ENCODE data around the gene EXOG. TPM values are rescaled to one million over a fixed set of nuclear protein-coding genes. Genes with fewer than 3 reads are reported as not detected.

The EXOG gene
- polyA plus RNA-seq, 1 donor (not counting 4 experiments of a cell fraction or from before 2014, with no cell fraction given): 10.3 TPM

- no peak overlapping the region for H2AFZ ChIP-seq (ENCODE audit: control insufficient read depth, low read length)
- H3K79me2 ChIP-seq (ENCODE audit: control insufficient read depth, insufficient read depth, low read length): no peaks in the 10 kb centered on the region
- H3K27me3 ChIP-seq (ENCODE audit: control insufficient read depth, extremely low read depth, insufficient read depth, low read length): no peaks in the 10 kb centered on the region
- H4K20me1 ChIP-seq (ENCODE audit: control insufficient read depth, extremely low read depth, insufficient read depth, low read length): no peaks in the 10 kb centered on the region
- DNase-seq (ENCODE audit: low read depth, low spot score) (no peak), FAIRE-seq (no peak)
- no peaks in the 10 kb centered on the region for H3K9me1 ChIP-seq (ENCODE audit: control insufficient read depth, extremely low read depth, insufficient read depth, low read length)
- no peak overlapping the region for H3K4me2 ChIP-seq (ENCODE audit: control insufficient read depth, extremely low read depth, insufficient read depth, low read depth, low read length)
- H3K27ac ChIP-seq (ENCODE audit: control insufficient read depth, insufficient read depth, low read length): no peak overlapping the region
- peaks cover 3% of the 10 kb centered on the region for H3K4me1 ChIP-seq (ENCODE audit: control insufficient read depth, extremely low read depth, insufficient read depth, low read length)
- no peaks in the 10 kb centered on the region for H3K9me3 ChIP-seq (ENCODE audit: control insufficient read depth, low read depth, low read length)
- dilution Hi-C loops (cut with MboI; ENCODE audit: extremely low pct_ligation_motif_present, low sequenced_read_pairs): no loop called here
- no peak overlapping the region for H3K9ac ChIP-seq (ENCODE audit: control insufficient read depth, extremely low read depth, insufficient read depth, low read length)
- no peak for TF ChIP-seq CTCF (optimal IDR thresholded peaks at IDR 0.05 in 1 of 3, IDR thresholded peaks at IDR 0.05 in 1 of 3, conservative IDR thresholded peaks at IDR 0.05 in 1 of 3; ENCODE audit: extremely low read depth in 1 of 3, insufficient read depth in 2 of 3, low read length in 3 of 3)
- no peak for TF ChIP-seq EZH2 (IDR thresholded peaks at IDR 0.05; ENCODE audit: low read length)
- H3K36me3 ChIP-seq (ENCODE audit: control insufficient read depth in 2 of 2, extremely low read depth in 1 of 2, insufficient read depth in 2 of 2, low read length in 2 of 2): no peaks in the 10 kb centered on the region
- H3K4me3 ChIP-seq (ENCODE audit: control insufficient read depth in 2 of 3, extremely low read depth in 1 of 3, insufficient read depth in 2 of 3, low read depth in 1 of 3, low read length in 3 of 3): no peak overlapping the region
Measured at GRCh38 chr3:38450853-38451252, 45.3 kb upstream of the EXOG start.

GRCh38 chr3:38453075-38453912, 42.8 kb upstream of the EXOG start, which contains the start of gene ACVR2B:
ACVR2B (plus strand) TSS chr3:38453890; CDS start chr3:38454323, 433 bp downstream.
- peak within 1 kb of the TSS; percentile 51 to 76 (median 60) for H3K4me3 ChIP-seq (ENCODE audit: control insufficient read depth in 2 of 3, extremely low read depth in 1 of 3, insufficient read depth in 2 of 3, low read depth in 1 of 3, low read length in 3 of 3)
- H3K9ac ChIP-seq (ENCODE audit: control insufficient read depth, extremely low read depth, insufficient read depth, low read length): peak within 1 kb of the TSS; percentile 77
- H3K27me3 ChIP-seq (ENCODE audit: control insufficient read depth, extremely low read depth, insufficient read depth, low read length): no peaks in the 10 kb centered on the region
- no peak for TF ChIP-seq EZH2 (IDR thresholded peaks at IDR 0.05; ENCODE audit: low read length)
- DNase-seq (ENCODE audit: low read depth, low spot score): peak; percentile 23
- H3K4me1 ChIP-seq (ENCODE audit: control insufficient read depth, extremely low read depth, insufficient read depth, low read length): peaks cover 3% of the 10 kb centered on the region
- peak within 1 kb of the TSS; percentile 14 for H3K27ac ChIP-seq (ENCODE audit: control insufficient read depth, insufficient read depth, low read length)
- H4K20me1 ChIP-seq (ENCODE audit: control insufficient read depth, extremely low read depth, insufficient read depth, low read length): no peaks in the 10 kb centered on the region
- no peaks in the 10 kb centered on the region for H3K79me2 ChIP-seq (ENCODE audit: control insufficient read depth, insufficient read depth, low read length)
- H3K36me3 ChIP-seq (ENCODE audit: control insufficient read depth in 2 of 2, extremely low read depth in 1 of 2, insufficient read depth in 2 of 2, low read length in 2 of 2): no peaks in the 10 kb centered on the region
- H3K9me3 ChIP-seq (ENCODE audit: control insufficient read depth, low read depth, low read length): no peaks in the 10 kb centered on the region
- no peaks in the 10 kb centered on the region for H3K9me1 ChIP-seq (ENCODE audit: control insufficient read depth, extremely low read depth, insufficient read depth, low read length)
- dilution Hi-C loops (cut with MboI; ENCODE audit: extremely low pct_ligation_motif_present, low sequenced_read_pairs): no loop called here
- no peak for FAIRE-seq
- peak within 1 kb of the TSS; percentile 82 for H3K4me2 ChIP-seq (ENCODE audit: control insufficient read depth, extremely low read depth, insufficient read depth, low read depth, low read length)
- H2AFZ ChIP-seq (ENCODE audit: control insufficient read depth, low read length): peak within 1 kb of the TSS; percentile 75
